ENCODE results near the gene SEC24D. TPM values are rescaled to one million over a fixed set of nuclear protein-coding genes. Genes with fewer than 3 reads are reported as not detected.

SEC24D gene
- total RNA-seq, 1 experiment from 2014 or later = 32.0 TPM

GRCh38 chr4:118767109-118767508, 68.8 kb downstream of the SEC24D start:
- BruUV-seq (replicated peaks) = no TSS peak
- no peaks in the 10 kb centered on the region for H3K4me1 ChIP-seq
- no peak overlapping the region for H3K4me3 ChIP-seq (ENCODE audit: low read depth, low read length)
- Mint-ChIP-seq H3K27me3 (ENCODE audit: insufficient read depth, unreplicated experiment) (no peaks in the 10 kb centered on the region), H3K9me3 (ENCODE audit: unreplicated experiment) (no peaks in the 10 kb centered on the region), H3K27ac (ENCODE audit: unreplicated experiment) (no peak overlapping the region), H3K4me3 (ENCODE audit: unreplicated experiment) (no peak overlapping the region), H3K4me1 (ENCODE audit: low read depth, unreplicated experiment) (no peaks in the 10 kb centered on the region), H3K36me3 (ENCODE audit: insufficient read depth, unreplicated experiment) (peaks cover 34% of the 10 kb centered on the region)
- no peaks in the 10 kb centered on the region for H3K36me3 ChIP-seq (ENCODE audit: control insufficient read depth, insufficient read depth, low read length)
- H3K27me3 ChIP-seq (replicated peaks; ENCODE audit: control insufficient read depth, insufficient read depth, low read length) = no peaks in the 10 kb centered on the region
- intact Hi-C loops (cut with micrococcal nuclease; ENCODE audit: unreplicated experiment) = no loop called here
- DNase-seq = no peak
- CTCF ChIA-PET = no interaction called here
- H3K9me3 ChIP-seq = no peaks in the 10 kb centered on the region
- POLR2A ChIA-PET = no interaction called here
- no peak for TF ChIP-seq CTCF (IDR thresholded peaks at IDR 0.05; ENCODE audit: insufficient read depth in 1 of 2, low read depth in 1 of 2, low read length in 1 of 2, severe bottlenecking in 1 of 2, unreplicated experiment in 1 of 2)

GRCh38 chr4:118765399-118765798, 70.5 kb downstream of the SEC24D start:
- no peaks in the 10 kb centered on the region for H3K4me1 Mint-ChIP-seq (ENCODE audit: low read depth, unreplicated experiment)
- H3K36me3 Mint-ChIP-seq (ENCODE audit: insufficient read depth, unreplicated experiment) = peaks cover 45% of the 10 kb centered on the region
- H3K4me1 ChIP-seq = no peaks in the 10 kb centered on the region
- no peak for DNase-seq
- H3K4me3 Mint-ChIP-seq (ENCODE audit: unreplicated experiment) = no peak overlapping the region
- H3K4me3 ChIP-seq (ENCODE audit: low read depth, low read length) = no peak overlapping the region
- ChIA-PET POLR2A (no interaction called here), CTCF (no interaction called here)
- intact Hi-C loops (cut with micrococcal nuclease; ENCODE audit: unreplicated experiment) = no loop called here
- H3K9me3 Mint-ChIP-seq (ENCODE audit: unreplicated experiment) = no peaks in the 10 kb centered on the region
- H3K27me3 ChIP-seq (replicated peaks; ENCODE audit: control insufficient read depth, insufficient read depth, low read length) = no peaks in the 10 kb centered on the region
- no peak overlapping the region for H3K27ac Mint-ChIP-seq (ENCODE audit: unreplicated experiment)
- no peaks in the 10 kb centered on the region for H3K36me3 ChIP-seq (ENCODE audit: control insufficient read depth, insufficient read depth, low read length)
- no TSS peak for BruUV-seq (replicated peaks)
- no peaks in the 10 kb centered on the region for H3K27me3 Mint-ChIP-seq (ENCODE audit: insufficient read depth, unreplicated experiment)
- TF ChIP-seq CTCF (IDR thresholded peaks at IDR 0.05; ENCODE audit: insufficient read depth in 1 of 2, low read depth in 1 of 2, low read length in 1 of 2, severe bottlenecking in 1 of 2, unreplicated experiment in 1 of 2) = no peak
- no peaks in the 10 kb centered on the region for H3K9me3 ChIP-seq

- no peaks in the 10 kb centered on the region for H3K27me3 Mint-ChIP-seq (ENCODE audit: insufficient read depth, unreplicated experiment)
- no peak overlapping the region for H3K4me3 ChIP-seq (ENCODE audit: low read depth, low read length)
- intact Hi-C loops (cut with micrococcal nuclease; ENCODE audit: unreplicated experiment) = no loop called here
- ChIA-PET POLR2A (no interaction called here), CTCF (no interaction called here)
- H3K36me3 ChIP-seq (ENCODE audit: control insufficient read depth, insufficient read depth, low read length) = no peaks in the 10 kb centered on the region
- no peaks in the 10 kb centered on the region for H3K4me1 ChIP-seq
- no peak overlapping the region for H3K27ac Mint-ChIP-seq (ENCODE audit: unreplicated experiment)
- H3K9me3 ChIP-seq = no peaks in the 10 kb centered on the region
- no peak for TF ChIP-seq CTCF (IDR thresholded peaks at IDR 0.05; ENCODE audit: insufficient read depth in 1 of 2, low read depth in 1 of 2, low read length in 1 of 2, severe bottlenecking in 1 of 2, unreplicated experiment in 1 of 2)
- H3K4me3 Mint-ChIP-seq (ENCODE audit: unreplicated experiment) = no peak overlapping the region
- no peaks in the 10 kb centered on the region for H3K4me1 Mint-ChIP-seq (ENCODE audit: low read depth, unreplicated experiment)
- BruUV-seq (replicated peaks) = no TSS peak
- H3K27me3 ChIP-seq (replicated peaks; ENCODE audit: control insufficient read depth, insufficient read depth, low read length) = no peaks in the 10 kb centered on the region
- DNase-seq = no peak
- no peaks in the 10 kb centered on the region for H3K9me3 Mint-ChIP-seq (ENCODE audit: unreplicated experiment)
- peaks cover 30% of the 10 kb centered on the region for H3K36me3 Mint-ChIP-seq (ENCODE audit: insufficient read depth, unreplicated experiment)
Observed at GRCh38 chr4:118762730-118763477, 73.0 kb downstream of the SEC24D start.
